ENCODE measurements around the gene GATAD2A.

Gene GATAD2A

GRCh38 chr19:19490214-19490968, 84.9 kb downstream of the GATAD2A start:
- DNase-seq (ENCODE audit: low read depth): peak; percentile 82

GRCh38 chr19:19491321-19492025, 86.0 kb downstream of the GATAD2A start:
- no peak for DNase-seq (ENCODE audit: low read depth)

DNA sequence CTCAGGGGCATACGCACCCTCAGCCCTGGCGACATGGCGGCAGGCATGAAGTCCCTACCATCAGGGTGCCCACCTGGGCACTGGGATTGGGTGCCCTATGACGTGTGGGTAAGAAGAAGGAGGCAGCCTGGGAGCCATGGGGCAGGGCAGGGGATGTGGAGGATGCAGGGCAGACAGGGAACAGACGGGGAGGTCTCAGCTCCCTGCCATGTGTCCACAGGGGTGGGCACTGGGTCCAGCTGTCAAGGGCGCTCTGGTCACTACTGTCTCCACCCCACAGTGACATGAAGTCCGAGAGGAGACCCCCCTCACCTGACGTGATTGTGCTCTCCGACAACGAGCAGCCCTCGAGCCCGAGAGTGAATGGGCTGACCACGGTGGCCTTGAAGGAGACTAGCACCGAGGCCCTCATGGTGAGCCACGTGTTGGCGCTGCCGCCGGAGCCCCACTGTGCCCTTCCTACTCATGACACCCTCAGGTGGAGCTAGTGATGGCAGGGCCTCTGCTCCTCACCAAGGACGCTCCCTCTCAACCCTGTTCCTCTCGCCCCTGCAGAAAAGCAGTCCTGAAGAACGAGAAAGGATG, 86.6 kb downstream of the GATAD2A start:
- DNase-seq (ENCODE audit: low read depth): no peak

DNA sequence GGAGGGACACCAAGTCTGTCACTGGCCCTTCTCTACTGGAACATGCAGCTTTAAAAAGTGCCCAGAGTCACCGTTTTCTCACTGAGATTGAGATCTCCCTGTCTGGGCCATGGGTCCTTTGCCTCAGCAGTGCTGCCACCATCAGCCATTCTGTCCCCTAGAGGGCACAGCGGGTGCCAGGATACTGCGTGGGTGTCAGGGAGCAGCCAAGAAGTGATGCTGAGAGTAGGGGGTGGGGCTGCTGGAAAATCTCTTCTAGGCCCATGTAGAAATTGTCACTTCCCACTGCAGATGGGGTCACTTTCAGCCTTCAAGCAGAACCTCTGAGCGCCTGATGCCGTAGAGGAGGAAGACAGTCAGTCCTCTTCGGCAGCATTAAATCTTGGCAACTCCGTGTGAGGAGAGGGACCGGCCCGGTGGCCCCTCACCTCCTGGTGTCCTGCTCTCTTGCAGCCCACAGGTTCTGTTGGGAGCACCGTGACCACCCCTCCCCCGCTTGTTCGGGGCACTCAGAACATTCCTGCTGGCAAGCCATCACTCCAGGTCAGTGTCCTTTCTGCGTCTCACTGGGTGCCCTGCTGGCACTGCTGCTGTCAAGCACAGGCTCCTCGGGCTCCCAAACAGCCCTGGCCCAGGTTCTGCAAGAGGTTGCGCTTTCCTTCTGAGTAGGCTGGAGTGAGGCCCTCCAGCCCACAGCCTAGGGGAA, 88.5 kb downstream of the GATAD2A start:
- DNase-seq (ENCODE audit: low read depth): no peak

GRCh38 chr19:19495614-19496603, 90.4 kb downstream of the GATAD2A start:
- no peak for DNase-seq (ENCODE audit: low read depth)

DNA sequence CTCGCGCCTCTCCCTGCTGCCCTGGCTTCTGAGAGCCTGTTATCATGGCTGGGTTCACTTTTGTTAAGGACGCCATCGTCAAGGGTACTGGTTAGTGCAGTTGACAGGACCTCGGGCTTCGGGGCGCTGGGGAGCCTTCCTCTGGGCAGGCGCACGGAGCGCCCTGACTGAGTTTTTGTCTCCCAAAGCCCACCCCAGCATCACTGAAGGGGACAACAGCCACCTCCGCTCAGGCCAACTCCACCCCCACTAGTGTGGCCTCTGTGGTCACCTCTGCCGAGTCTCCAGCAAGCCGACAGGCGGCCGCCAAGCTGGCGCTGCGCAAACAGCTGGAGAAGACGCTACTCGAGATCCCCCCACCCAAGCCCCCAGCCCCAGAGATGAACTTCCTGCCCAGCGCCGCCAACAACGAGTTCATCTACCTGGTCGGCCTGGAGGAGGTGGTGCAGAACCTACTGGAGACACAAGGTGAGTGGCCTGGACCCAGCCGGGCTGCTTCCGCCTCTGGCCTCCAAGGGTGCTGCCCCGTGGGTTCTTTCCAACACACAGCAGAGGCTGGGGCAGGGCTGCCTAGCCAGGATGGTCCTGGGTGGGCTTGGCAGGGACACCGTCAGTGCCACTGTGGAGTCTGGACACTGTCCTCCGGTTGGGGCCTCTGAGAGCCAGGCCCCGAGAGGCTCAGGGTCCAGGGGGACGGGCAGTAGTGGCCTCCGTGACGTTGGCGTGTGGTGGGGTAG, 92.9 kb downstream of the GATAD2A start:
- no peak for DNase-seq (ENCODE audit: low read depth)

GRCh38 chr19:19499272-19499995, 94.0 kb downstream of the GATAD2A start:
- no peak for DNase-seq (ENCODE audit: low read depth)

DNA sequence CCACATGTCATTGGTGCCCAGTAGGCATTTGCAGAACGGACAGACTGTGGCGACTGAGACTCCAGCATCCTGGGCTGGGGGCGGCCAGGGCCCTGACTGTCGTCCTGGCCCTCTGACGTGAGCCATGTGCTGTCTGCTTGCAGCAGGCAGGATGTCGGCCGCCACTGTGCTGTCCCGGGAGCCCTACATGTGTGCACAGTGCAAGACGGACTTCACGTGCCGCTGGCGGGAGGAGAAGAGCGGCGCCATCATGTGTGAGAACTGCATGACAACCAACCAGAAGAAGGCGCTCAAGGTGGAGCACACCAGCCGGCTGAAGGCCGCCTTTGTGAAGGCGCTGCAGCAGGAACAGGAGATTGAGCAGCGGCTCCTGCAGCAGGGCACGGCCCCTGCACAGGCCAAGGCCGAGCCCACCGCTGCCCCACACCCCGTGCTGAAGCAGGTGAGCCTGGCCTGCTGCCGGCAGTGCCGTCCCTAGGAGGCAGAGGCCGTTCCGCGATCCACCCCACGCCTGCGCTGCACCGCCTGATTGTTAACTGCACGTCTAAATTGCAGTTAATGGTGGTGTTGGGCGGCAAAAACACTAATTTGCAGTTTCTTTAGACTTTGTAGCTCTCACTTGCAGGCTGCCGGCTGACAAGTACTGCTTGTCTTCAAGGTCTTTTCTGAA, 95.6 kb downstream of the GATAD2A start:
- DNase-seq (ENCODE audit: low read depth): no peak

GRCh38 chr19:19501798-19502197, 96.3 kb downstream of the GATAD2A start:
- DNase-seq (ENCODE audit: low read depth): no peak

GRCh38 chr19:19502281-19502680, 96.8 kb downstream of the GATAD2A start:
- DNase-seq (ENCODE audit: low read depth): no peak

DNA sequence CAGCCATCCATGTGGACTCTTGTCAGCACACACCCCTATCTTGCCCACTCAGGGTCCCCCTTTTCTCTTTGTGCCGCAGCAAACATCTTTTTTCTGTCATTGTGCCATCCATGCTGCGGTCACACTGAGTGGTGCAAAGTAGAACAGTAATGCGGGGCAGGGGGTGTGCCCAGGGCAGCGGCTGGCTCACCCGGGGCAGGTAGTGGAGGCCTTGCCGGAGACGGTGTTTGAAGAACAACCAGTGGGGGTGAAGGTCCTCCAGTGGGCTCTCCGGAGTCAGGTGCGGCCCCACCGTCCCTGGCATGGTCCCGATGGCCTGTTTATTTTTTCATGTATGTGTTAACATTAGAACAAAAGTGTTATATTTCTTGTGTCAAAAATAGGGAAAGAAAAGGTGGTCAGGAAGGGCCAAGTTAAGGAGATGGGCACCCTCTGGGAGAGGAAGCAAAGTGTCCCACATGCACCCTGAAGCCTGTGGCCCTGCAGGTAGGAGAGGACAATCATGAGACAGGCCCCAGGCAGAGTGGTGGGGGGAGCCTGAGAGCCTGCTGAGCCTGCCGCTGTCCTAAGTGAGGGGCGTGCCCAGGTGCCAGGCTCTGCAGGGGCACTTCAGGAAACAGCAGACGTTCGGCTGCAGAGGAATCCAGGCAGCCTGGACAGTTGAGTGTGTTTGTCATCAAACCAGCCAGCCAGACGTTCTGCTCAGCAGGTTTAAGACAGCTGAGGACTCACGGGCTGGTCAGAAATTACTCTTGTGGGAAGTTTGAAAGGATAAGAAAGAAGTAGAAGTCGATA, 97.5 kb downstream of the GATAD2A start:
- DNase-seq (ENCODE audit: low read depth): no peak

GRCh38 chr19:19504754-19505668, 99.5 kb downstream of the GATAD2A start:
- DNase-seq (ENCODE audit: low read depth): no peak

GRCh38 chr19:19505669-19506326, 100.3 kb downstream of the GATAD2A start:
- DNase-seq (ENCODE audit: low read depth): no peak

GRCh38 chr19:19506592-19506991, 101.1 kb downstream of the GATAD2A start:
- no peak for DNase-seq (ENCODE audit: low read depth)

- no peak for DNase-seq (ENCODE audit: low read depth)
Measured at GRCh38 chr19:19507354-19507753, 101.9 kb downstream of the GATAD2A start.

DNA sequence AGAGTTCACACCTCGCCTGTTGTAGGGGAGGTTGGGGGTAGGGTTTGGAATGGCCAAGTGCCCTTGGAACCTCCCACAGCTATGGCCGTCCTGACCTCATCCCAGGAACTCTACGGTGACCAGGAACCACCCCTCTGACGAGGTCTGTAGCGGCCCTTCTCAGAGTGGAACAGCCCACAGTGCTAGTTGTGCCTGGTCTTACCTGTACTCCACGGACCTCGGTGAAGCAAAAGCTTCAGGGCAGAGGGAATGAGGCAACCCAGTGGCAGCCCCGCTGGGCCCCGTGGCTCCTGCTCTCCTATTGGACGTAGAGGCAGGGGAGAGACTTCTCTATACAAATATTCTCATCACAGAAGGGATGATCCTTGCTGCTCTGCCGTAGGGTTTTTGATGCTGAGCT, 102.7 kb downstream of the GATAD2A start:
- no peak for DNase-seq (ENCODE audit: low read depth)

DNA sequence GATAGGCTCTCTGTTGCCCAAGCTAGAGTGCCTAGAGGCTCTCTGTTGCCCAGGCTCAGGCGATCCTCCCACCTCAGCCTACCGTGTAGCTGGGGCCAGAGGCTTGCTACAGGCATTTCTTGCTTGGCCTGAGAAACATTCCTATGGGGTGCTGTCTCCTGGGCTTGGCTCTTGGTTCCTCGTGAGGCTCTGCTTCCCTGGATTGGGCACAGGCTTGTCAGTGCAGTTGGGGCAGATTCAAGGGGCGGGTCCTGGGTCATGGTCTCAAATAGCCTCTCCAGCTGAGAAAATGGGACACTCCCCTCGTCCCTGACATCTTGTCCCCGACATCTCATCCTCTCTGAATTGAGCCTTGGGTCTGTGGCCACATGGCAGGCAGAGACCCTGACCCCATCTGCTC, 105.0 kb downstream of the GATAD2A start:
- no peak for DNase-seq (ENCODE audit: low read depth)
